ENCODE measurements around the gene OR5B12.

GRCh38 chr11:58434217-58434616 lies 7.8 kb downstream of the OR5B12 start:
- no peak for TF ChIP-seq POLR2AphosphoS5 (IDR thresholded peaks at IDR 0.05; ENCODE audit: low read depth, low read length)
- no peak for TF ChIP-seq SIN3A (IDR thresholded peaks at IDR 0.05; ENCODE audit: borderline replicate concordance, insufficient read depth, low read length)
- TF ChIP-seq REST (IDR thresholded peaks at IDR 0.05; ENCODE audit: insufficient read depth in 1 of 2, low read depth in 2 of 2, low read length in 2 of 2): no peak
- TF ChIP-seq TAF1 (IDR thresholded peaks at IDR 0.05; ENCODE audit: borderline replicate concordance, insufficient read depth, low read length): no peak
- no peak for TF ChIP-seq FOXP2 (optimal IDR thresholded peaks at IDR 0.05; ENCODE audit: borderline replicate concordance, extremely low read depth, extremely low read length, insufficient read depth)

Data from PFSK-1 (cell line).